HG03045 (cell line): ENCODE data around the gene KCNK3.
A peak's percentile ranks its signal among the peaks of the same experiment; 100 is the strongest.
"Not testable (repeated sequence)": the region's sequence is repeated elsewhere in the genome, so short reads cannot be mapped to it uniquely, and the experiment has no call there.

Source experiments
- ATAC-seq: cut with Tn5 transposase; IDR thresholded peaks from one replicate; pipeline ENCODE4 v1.9.1; 2021; ENCODE audit warnings: mild to moderate bottlenecking, moderate library complexity; ENCODE audit not compliant: unreplicated experiment

KCNK3 gene

GRCh38 chr2:26752656-26753055 is 60.1 kb downstream of the KCNK3 start:
- no peak for ATAC-seq

DNA sequence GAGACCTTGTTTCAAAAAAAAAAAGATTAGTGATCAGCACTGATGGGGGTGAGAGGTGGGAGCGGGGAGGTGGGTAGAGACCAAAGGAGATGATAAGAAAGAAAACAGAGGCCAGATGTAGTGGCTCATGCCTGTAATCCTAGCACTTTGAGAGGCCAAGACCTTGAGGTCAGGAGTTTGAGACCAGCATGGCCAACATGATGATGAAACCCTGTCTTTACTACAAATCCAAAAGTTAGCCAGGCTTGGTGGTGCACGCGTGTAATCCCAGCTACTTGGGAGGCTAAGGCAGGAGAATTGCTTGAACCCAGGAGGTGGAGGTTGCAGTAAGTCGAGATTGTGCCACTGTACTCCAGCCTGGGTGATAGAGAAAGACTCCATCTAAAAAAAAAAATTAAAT is 62.0 kb downstream of the KCNK3 start:
- ATAC-seq = no peak

GRCh38 chr2:26754972-26755670 is 62.6 kb downstream of the KCNK3 start:
- no peak for ATAC-seq

DNA sequence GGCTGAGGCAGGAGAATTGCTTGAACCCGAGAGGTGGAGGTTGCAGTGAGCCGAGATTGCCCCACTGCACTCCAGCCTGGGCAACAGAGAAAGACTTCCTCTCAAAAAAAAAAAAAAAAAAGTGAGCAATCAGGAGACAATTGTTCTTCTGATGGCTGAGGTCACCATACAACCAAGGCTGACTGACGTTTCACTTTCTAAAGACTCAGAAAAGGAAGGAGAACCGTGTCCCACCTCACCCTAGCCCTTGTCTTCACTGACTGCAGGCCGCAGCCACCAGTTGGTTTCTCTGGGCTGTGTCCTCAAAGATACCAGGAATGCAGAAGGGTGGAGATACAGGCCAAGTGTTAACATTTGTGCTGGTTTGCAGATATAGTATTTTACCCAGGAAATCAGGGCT is 63.8 kb downstream of the KCNK3 start:
- ATAC-seq = no peak

DNA sequence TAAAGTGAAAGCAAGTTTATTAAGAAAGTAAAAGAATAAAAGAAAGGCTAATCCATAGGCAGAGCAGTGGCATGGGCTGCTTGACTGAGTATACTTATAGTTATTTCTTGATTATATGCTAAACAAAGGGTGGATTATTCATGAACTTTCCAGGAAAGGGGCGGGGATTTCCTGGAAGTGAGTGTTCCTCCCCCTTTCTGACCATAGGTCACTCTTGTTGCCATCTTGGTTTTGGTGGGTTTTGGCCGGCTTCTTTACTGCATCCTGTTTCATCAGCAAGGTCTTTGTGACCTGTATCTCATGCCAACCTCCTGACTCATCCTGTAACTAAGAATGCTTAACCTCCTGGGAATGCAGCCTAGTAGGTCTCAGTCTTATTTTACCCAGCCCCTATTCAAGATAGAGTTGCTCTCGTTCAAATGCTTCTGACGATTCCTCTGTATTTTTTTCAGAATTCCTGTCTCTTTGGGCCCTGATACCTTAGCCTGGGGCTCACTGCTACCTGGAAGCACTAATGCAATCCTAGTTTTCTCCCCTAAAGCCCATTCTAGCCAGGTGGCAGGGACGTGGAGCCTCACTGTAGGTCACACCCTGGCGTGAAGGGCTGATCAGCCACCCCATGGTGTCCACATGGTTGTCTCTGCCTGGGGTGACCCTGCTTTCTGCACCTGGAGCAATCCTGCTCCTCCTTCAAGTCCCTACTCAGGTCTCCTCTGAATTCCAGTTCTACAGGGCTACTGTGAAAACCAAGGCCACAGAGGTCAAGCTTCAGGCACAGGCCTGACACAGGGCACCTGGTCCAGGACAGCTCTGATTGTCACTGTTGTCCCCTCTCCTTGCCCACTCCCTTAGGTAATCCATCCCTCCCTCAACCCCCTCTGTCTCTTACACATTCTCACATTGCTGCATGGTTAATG is 65.6 kb downstream of the KCNK3 start:
- ATAC-seq = no peak

GRCh38 chr2:26758790-26759321 is 66.3 kb downstream of the KCNK3 start:
- no peak for ATAC-seq

DNA sequence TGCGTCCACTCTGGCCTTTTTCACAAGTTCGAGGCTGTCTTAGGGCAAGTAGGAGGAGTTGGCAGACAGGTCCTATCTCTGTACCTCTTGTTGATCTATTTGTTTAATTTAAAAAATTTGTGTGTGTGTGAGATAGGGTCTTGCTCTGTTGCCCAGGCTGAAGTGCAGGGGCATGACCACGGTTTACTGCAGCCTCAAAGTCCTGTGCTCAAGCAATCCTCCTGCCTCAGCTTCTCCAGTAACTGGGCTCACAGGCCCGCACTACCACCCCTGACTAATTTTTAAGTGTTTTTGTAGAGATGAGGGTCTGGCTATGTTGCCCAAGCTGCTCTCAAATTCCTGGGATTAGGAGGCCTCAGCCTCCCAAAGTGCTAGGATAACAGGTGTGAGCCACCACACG is 67.3 kb downstream of the KCNK3 start:
- no peak for ATAC-seq

DNA sequence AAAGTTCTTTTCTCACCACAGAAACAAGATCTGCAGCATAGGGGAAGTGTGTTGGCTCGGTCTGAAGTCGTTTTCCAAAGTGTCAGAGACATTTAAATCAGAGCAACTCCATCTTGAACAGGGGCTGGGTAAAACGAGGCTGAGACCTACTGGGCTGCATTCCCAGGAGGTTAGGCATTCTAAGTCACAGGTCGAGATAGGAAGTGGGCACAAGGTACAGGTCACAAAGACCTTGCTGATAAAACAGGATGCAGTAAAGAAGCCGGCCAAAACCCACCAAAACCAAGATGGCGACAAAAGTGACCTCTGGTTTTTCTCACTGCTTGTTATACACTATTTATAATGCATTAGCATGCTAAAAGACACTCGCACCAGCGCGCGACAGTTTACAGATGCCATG is 68.5 kb downstream of the KCNK3 start:
- not testable (repeated sequence) for ATAC-seq

GRCh38 chr2:26763019-26763418 is 70.5 kb downstream of the KCNK3 start:
- ATAC-seq = no peak

GRCh38 chr2:26764078-26764887 is 71.8 kb downstream of the KCNK3 start, which contains the start of gene SLC35F6:
TSS of gene SLC35F6 (plus strand) at chr2:26764284. CDS start at chr2:26764350, 66 bp downstream.
- peak; percentile 84 for ATAC-seq

GRCh38 chr2:26764906-26765305 is 72.4 kb downstream of the KCNK3 start:
- ATAC-seq = no peak

- ATAC-seq = no peak
Measured at GRCh38 chr2:26765475-26766200, 73.1 kb downstream of the KCNK3 start.

GRCh38 chr2:26767129-26767528 is 74.6 kb downstream of the KCNK3 start:
- no peak for ATAC-seq

- no peak for ATAC-seq
Measured at GRCh38 chr2:26767894-26768487, 75.5 kb downstream of the KCNK3 start.

DNA sequence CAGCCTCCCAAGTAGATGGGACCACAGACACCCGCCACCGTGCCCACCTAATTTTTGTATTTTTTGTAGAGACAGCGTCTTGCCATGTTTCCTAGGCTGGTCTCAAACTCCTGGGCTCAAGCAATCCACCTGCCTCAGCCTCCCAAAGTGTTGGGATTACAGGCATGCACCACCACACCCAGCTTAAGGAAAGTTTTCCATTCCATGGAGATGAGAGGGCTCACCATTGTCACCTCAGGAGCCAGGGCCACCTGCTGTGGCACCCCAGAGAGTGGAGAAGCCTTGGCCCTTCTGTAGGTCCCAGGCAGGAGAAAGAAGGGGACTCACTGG is 76.2 kb downstream of the KCNK3 start:
- ATAC-seq = no peak

GRCh38 chr2:26769089-26769761 is 76.7 kb downstream of the KCNK3 start:
- no peak for ATAC-seq

- ATAC-seq = no peak
Measured at GRCh38 chr2:26770986-26771586, 78.6 kb downstream of the KCNK3 start.

GRCh38 chr2:26772064-26773001 is 79.8 kb downstream of the KCNK3 start:
- ATAC-seq = no peak
